Liver (tissue), 9 donors: ENCODE results near the gene MKI67. TPM values are rescaled to one million over a fixed set of nuclear protein-coding genes. Genes with fewer than 3 reads are reported as not detected.

Source experiments
- DNase-seq: peaks from one replicate; pipeline ENCODE4 v3.0.0-alpha.2; 2017; ENCODE audit warnings: low spot score
- H3K27ac ChIP-seq, 2 donors: one replicate each; pipeline ENCODE4 v1.7.0; 2013; ENCODE audit warnings: inconsistent platforms in 2 of 2, low read length in 2 of 2, control low read depth in 1 of 2, low read depth in 1 of 2, mild to moderate bottlenecking in 1 of 2
- H3K27me3 ChIP-seq, 4 donors: one replicate each; pipeline versions ENCODE4 v1.6.1 to v1.7.0; 2013; ENCODE audit warnings: low read length in 3 of 4, inconsistent platforms in 1 of 4, mild to moderate bottlenecking in 1 of 4, moderate library complexity in 1 of 4; ENCODE audit not compliant: control insufficient read depth in 4 of 4, insufficient read depth in 4 of 4
- H3K36me3 ChIP-seq, 4 donors: one replicate each; pipeline versions ENCODE4 v1.6.1 to v1.7.0; 2013; ENCODE audit warnings: low read length in 3 of 4, mild to moderate bottlenecking in 3 of 4, low read depth in 1 of 4, moderate library complexity in 1 of 4; ENCODE audit not compliant: control insufficient read depth in 4 of 4, insufficient read depth in 3 of 4
- H3K4me1 ChIP-seq, 4 donors: one replicate each; pipeline versions ENCODE4 v1.6.1 to v1.7.0; 2013; ENCODE audit warnings: low read length in 3 of 4, mild to moderate bottlenecking in 3 of 4, moderate library complexity in 1 of 4; ENCODE audit not compliant: control insufficient read depth in 4 of 4, insufficient read depth in 4 of 4
- H3K4me3 ChIP-seq, 3 donors: one replicate each; pipeline versions ENCODE4 v1.6.1 to v1.7.0; 2013; ENCODE audit warnings: low read length in 3 of 3, control low read depth in 1 of 3, low read depth in 1 of 3, mild to moderate bottlenecking in 1 of 3
- H3K9ac ChIP-seq, 2 donors: one replicate each; pipeline ENCODE4 v1.7.0; 2013; ENCODE audit warnings: low read length in 2 of 2, mild to moderate bottlenecking in 2 of 2, moderate library complexity in 2 of 2, control low read depth in 1 of 2, low read depth in 1 of 2
- H3K9me3 ChIP-seq, 4 donors: one replicate each; pipeline versions ENCODE4 v1.6.1 to v1.7.0; 2013; ENCODE audit warnings: low read length in 3 of 4; ENCODE audit not compliant: control insufficient read depth in 4 of 4
- ATF3 ChIP-seq: IDR thresholded peaks from 2 replicates; pipeline ENCODE4 v1.6.1; 2016; ENCODE audit warnings: antibody characterized with exemption
- GABPA ChIP-seq, 2 donors: IDR thresholded peaks in 1 of 2; conservative IDR thresholded peaks in 1 of 2; 2 replicates each; pipeline ENCODE4 v1.6.1; 2016; ENCODE audit warnings: antibody characterized with exemption in 2 of 2, mild to moderate bottlenecking in 1 of 2, moderate library complexity in 1 of 2
- HNF4A ChIP-seq, 2 donors: conservative IDR thresholded peaks; 2 replicates each; pipeline ENCODE4 v1.6.1; 2016; ENCODE audit warnings: antibody characterized with exemption in 2 of 2, mild to moderate bottlenecking in 2 of 2
- JUND ChIP-seq, 2 donors: IDR thresholded peaks; 2 replicates each; pipeline ENCODE4 v1.6.1; 2016; ENCODE audit warnings: antibody characterized with exemption in 2 of 2
- NR2F2 ChIP-seq: IDR thresholded peaks from 2 replicates; pipeline ENCODE4 v1.6.1; 2016; ENCODE audit warnings: antibody characterized with exemption
- RXRA ChIP-seq, 2 donors: IDR thresholded peaks; 2 replicates each; pipeline ENCODE4 v1.6.1; 2017 to 2018; ENCODE audit warnings: antibody characterized with exemption in 2 of 2, mild to moderate bottlenecking in 1 of 2
- SP1 ChIP-seq: IDR thresholded peaks from 2 replicates; pipeline ENCODE4 v1.6.1; 2018; ENCODE audit warnings: antibody characterized with exemption, mild to moderate bottlenecking
- TAF1 ChIP-seq: conservative IDR thresholded peaks from 2 replicates; pipeline ENCODE4 v1.6.1; 2016; ENCODE audit warnings: antibody characterized with exemption, mild to moderate bottlenecking
- YY1 ChIP-seq: IDR thresholded peaks from 2 replicates; pipeline ENCODE4 v1.6.1; 2016; ENCODE audit warnings: antibody characterized with exemption, mild to moderate bottlenecking
- WGBS: extraction: QIAGEN DNeasy Blood & Tissue Kit; methylation state at CpG from one replicate; pipeline ENCODE4 v1.1.7; 2013; 5-methylcytosine and 5-hydroxymethylcytosine counted together
- polyA plus RNA-seq, 2 donors: library from polyadenylated mRNA; stranded (reverse) in 1 of 2; unstranded in 1 of 2; fragments of 200-250 nt in 1 of 2; fragments of >200 nt in 1 of 2; fragmentation: Nextera tagmentation in 1 of 2; extraction: Ambion mirVana in 1 of 2; gene quantifications; one replicate each; pipeline versions ENCODE4 v1.2.1 to v1.2.3, GENCODE V29; 2013 to 2015
- total RNA-seq, 2 donors: library from RNA; depleted of rRNA; stranded (reverse); fragments of >200 nt; gene quantifications; one replicate each; pipeline ENCODE4 v1.2.3, GENCODE V29; 2014
- TF ChIP-seq, protein P1 (sequence below): IDR thresholded peaks from 2 replicates; pipeline ENCODE4 v1.6.1; 2016; ENCODE audit warnings: antibody characterized with exemption
- TF ChIP-seq, protein P2 (sequence below): IDR thresholded peaks from 2 replicates; pipeline ENCODE4 v1.6.1; 2016; ENCODE audit warnings: antibody characterized with exemption, mild to moderate bottlenecking
- donor health status: healthy.
- donor health status: healthy.
- donor health status: healthy.
- donor health status: healthy.
- donor health status: healthy.

Gene MKI67
- total and polyA plus RNA-seq, 4 donors, result 0.25 to 54.5 (median 1.1) TPM

GRCh38 chr10:128066870-128067382, 59.3 kb downstream of the MKI67 start:
- H3K9me3 ChIP-seq, result no peaks in the 10 kb centered on the region
- no peak overlapping the region for H3K9ac ChIP-seq
- H3K4me3 ChIP-seq, result no peak overlapping the region
- H3K27ac ChIP-seq, result no peak overlapping the region
- TF ChIP-seq ATF3, result no peak
- TF ChIP-seq TAF1, result no peak
- no peak for TF ChIP-seq GABPA (IDR thresholded peaks at IDR 0.05 in 1 of 2, conservative IDR thresholded peaks at IDR 0.05 in 1 of 2)
- no peak for TF ChIP-seq NR2F2
- TF ChIP-seq HNF4A (conservative IDR thresholded peaks at IDR 0.05), result no peak
- peaks cover 0 to 7% (median 1%) of the 10 kb centered on the region in 4 donors for H3K4me1 ChIP-seq
- H3K36me3 ChIP-seq, result peaks cover 0 to 4% (median under 1%) of the 10 kb centered on the region in 4 donors
- DNase-seq, result no peak
- H3K27me3 ChIP-seq, result peaks cover 0 to 3% (median 0%) of the 10 kb centered on the region in 4 donors
- 91% methylated on average over 13 of the region's 13 CpGs for WGBS

- H3K36me3 ChIP-seq, result peaks cover 0 to 4% (median under 1%) of the 10 kb centered on the region in 4 donors
- TF ChIP-seq, protein P1, sequence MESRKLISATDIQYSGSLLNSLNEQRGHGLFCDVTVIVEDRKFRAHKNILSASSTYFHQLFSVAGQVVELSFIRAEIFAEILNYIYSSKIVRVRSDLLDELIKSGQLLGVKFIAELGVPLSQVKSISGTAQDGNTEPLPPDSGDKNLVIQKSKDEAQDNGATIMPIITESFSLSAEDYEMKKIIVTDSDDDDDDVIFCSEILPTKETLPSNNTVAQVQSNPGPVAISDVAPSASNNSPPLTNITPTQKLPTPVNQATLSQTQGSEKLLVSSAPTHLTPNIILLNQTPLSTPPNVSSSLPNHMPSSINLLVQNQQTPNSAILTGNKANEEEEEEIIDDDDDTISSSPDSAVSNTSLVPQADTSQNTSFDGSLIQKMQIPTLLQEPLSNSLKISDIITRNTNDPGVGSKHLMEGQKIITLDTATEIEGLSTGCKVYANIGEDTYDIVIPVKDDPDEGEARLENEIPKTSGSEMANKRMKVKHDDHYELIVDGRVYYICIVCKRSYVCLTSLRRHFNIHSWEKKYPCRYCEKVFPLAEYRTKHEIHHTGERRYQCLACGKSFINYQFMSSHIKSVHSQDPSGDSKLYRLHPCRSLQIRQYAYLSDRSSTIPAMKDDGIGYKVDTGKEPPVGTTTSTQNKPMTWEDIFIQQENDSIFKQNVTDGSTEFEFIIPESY, result no peak
- TF ChIP-seq GABPA (IDR thresholded peaks at IDR 0.05 in 1 of 2, conservative IDR thresholded peaks at IDR 0.05 in 1 of 2), result no peak
- no peak for TF ChIP-seq HNF4A (conservative IDR thresholded peaks at IDR 0.05)
- no peak for TF ChIP-seq RXRA (IDR thresholded peaks at IDR 0.05)
- no peak for TF ChIP-seq JUND (IDR thresholded peaks at IDR 0.05)
- no peak for TF ChIP-seq TAF1
- TF ChIP-seq YY1, result no peak
- no peak for TF ChIP-seq ATF3
- no peak for TF ChIP-seq SP1
- TF ChIP-seq, protein P2, sequence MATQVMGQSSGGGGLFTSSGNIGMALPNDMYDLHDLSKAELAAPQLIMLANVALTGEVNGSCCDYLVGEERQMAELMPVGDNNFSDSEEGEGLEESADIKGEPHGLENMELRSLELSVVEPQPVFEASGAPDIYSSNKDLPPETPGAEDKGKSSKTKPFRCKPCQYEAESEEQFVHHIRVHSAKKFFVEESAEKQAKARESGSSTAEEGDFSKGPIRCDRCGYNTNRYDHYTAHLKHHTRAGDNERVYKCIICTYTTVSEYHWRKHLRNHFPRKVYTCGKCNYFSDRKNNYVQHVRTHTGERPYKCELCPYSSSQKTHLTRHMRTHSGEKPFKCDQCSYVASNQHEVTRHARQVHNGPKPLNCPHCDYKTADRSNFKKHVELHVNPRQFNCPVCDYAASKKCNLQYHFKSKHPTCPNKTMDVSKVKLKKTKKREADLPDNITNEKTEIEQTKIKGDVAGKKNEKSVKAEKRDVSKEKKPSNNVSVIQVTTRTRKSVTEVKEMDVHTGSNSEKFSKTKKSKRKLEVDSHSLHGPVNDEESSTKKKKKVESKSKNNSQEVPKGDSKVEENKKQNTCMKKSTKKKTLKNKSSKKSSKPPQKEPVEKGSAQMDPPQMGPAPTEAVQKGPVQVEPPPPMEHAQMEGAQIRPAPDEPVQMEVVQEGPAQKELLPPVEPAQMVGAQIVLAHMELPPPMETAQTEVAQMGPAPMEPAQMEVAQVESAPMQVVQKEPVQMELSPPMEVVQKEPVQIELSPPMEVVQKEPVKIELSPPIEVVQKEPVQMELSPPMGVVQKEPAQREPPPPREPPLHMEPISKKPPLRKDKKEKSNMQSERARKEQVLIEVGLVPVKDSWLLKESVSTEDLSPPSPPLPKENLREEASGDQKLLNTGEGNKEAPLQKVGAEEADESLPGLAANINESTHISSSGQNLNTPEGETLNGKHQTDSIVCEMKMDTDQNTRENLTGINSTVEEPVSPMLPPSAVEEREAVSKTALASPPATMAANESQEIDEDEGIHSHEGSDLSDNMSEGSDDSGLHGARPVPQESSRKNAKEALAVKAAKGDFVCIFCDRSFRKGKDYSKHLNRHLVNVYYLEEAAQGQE, result no peak
- no peak overlapping the region for H3K9ac ChIP-seq
- no peaks in the 10 kb centered on the region for H3K9me3 ChIP-seq
- DNase-seq, result no peak
- no peak overlapping the region for H3K4me3 ChIP-seq
- H3K27ac ChIP-seq, result peak overlapping the region in 1 of 2 donors; percentile 25
- WGBS, result 89% methylated on average over 13 of the region's 13 CpGs
- peaks cover 0 to 7% (median 1%) of the 10 kb centered on the region in 4 donors for H3K4me1 ChIP-seq
- peaks cover 0 to 3% (median 0%) of the 10 kb centered on the region in 4 donors for H3K27me3 ChIP-seq
Observed at GRCh38 chr10:128065881-128066534, 60.2 kb downstream of the MKI67 start.
